ENCODE data around the gene EIF3I. TPM values are rescaled to one million over a fixed set of nuclear protein-coding genes. Genes with fewer than 3 reads are reported as not detected.

Gene EIF3I
- total and polyA plus RNA-seq, 5 donors from 2014 or later = 123 to 216 (median 192) TPM

DNA sequence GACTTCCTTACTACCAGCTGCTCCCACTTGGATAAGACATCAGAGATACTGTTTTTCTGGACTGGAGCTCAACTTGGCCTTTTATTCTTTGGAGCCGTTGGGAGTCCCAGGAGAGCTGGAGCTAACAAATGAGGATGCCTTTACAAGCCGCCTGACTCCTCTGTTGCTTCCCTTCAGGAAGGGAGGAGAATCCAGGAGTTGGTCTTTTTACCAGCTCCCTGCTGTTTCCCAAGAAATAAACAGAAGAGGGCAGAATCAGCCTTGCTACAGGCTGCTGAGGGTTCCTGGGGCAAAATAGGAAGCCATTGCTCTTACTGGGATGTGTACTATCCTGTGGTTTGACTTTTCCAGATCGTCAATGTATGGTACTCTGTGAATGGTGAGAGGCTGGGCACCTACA, 1.5 kb downstream of the EIF3I start:
- no peaks in the 10 kb centered on the region for H3K27me3 ChIP-seq (ENCODE audit: control insufficient read depth, insufficient read depth, low read length)

GRCh38 chr1:32224285-32224684, 2.1 kb downstream of the EIF3I start:
- Mint-ChIP-seq H3K9me3 (no peaks in the 10 kb centered on the region), H3K27ac (peak overlapping the region; percentile 80 to 99 (median 90)), H3K4me1 (peaks cover 10 to 59% (median 30%) of the 10 kb centered on the region in 4 donors), H3K27me3 (no peaks in the 10 kb centered on the region), H3K4me3 (peak overlapping the region; percentile 75 to 100 (median 88)), H3K36me3 (peaks cover 38% of the 10 kb centered on the region)
- no peak for ATAC-seq (ENCODE audit: low read depth in 2 of 2)
- Histone ChIP-seq H3K4me1 (ENCODE audit: control insufficient read depth, insufficient read depth, low read length, poor library complexity, severe bottlenecking) (peaks cover 33% of the 10 kb centered on the region), H3K4me3 (ENCODE audit: low read depth, low read length) (no peak overlapping the region), H3K9me3 (ENCODE audit: control insufficient read depth in 2 of 2, low read length in 2 of 2) (no peaks in the 10 kb centered on the region), H3K36me3 (ENCODE audit: control insufficient read depth, insufficient read depth, low read length) (peaks cover 45% of the 10 kb centered on the region), H3K27ac (ENCODE audit: insufficient read depth, low read length, poor library complexity, severe bottlenecking) (no peak overlapping the region), H3K27me3 (ENCODE audit: control insufficient read depth, insufficient read depth, low read length) (no peaks in the 10 kb centered on the region)
- DNase-seq = no peak

More for the DNA sequence above, 1.5 kb downstream of the EIF3I start:
- ATAC-seq (ENCODE audit: low read depth in 2 of 2) = no peak
- H3K4me1 Mint-ChIP-seq = peaks cover 10 to 59% (median 29%) of the 10 kb centered on the region in 4 donors
- H3K27me3 Mint-ChIP-seq = no peaks in the 10 kb centered on the region
- H3K36me3 ChIP-seq (ENCODE audit: control insufficient read depth, insufficient read depth, low read length) = peaks cover 41% of the 10 kb centered on the region
- H3K27ac ChIP-seq (ENCODE audit: insufficient read depth, low read length, poor library complexity, severe bottlenecking) = peak overlapping the region; percentile 49
- peak overlapping the region; percentile 40 for H3K4me3 ChIP-seq (ENCODE audit: low read depth, low read length)
- peaks cover 33% of the 10 kb centered on the region for H3K4me1 ChIP-seq (ENCODE audit: control insufficient read depth, insufficient read depth, low read length, poor library complexity, severe bottlenecking)
- no peak for DNase-seq
- no peaks in the 10 kb centered on the region for H3K9me3 Mint-ChIP-seq
- peaks cover 36% of the 10 kb centered on the region for H3K36me3 Mint-ChIP-seq
- H3K27ac Mint-ChIP-seq = peak overlapping the region; percentile 80 to 99 (median 90)
- H3K4me3 Mint-ChIP-seq = peak overlapping the region; percentile 97 to 100 (median 98)
- H3K9me3 ChIP-seq (ENCODE audit: control insufficient read depth in 2 of 2, low read length in 2 of 2) = no peaks in the 10 kb centered on the region

DNA sequence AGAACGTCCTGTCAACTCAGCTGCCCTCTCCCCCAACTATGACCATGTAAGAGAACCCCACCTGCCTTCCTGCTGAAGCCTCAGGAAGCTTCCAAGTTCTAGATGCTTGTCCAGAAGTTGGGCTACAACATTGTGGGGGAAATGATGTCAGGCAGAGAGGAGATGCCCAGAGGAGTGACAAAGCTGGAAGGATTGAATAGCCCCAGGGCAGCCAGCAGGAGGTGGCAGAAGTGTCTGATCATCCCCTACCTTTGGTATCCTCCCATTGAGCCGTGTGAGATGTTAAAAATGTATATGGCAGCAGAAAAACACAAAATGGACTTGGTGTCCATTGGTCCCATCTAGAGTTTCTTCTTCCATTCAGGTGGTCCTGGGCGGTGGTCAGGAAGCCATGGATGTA, 6.6 kb downstream of the EIF3I start:
- Mint-ChIP-seq H3K27me3 (no peaks in the 10 kb centered on the region), H3K4me1 (peaks cover 4 to 17% (median 11%) of the 10 kb centered on the region in 4 donors), H3K36me3 (peaks cover 31% of the 10 kb centered on the region), H3K27ac (peak overlapping the region in 1 of 3 donors; percentile 45), H3K4me3 (no peak overlapping the region), H3K9me3 (no peaks in the 10 kb centered on the region)
- DNase-seq (no peak), ATAC-seq (ENCODE audit: low read depth in 2 of 2) (no peak)
- Histone ChIP-seq H3K36me3 (ENCODE audit: control insufficient read depth, insufficient read depth, low read length) (peaks cover 68% of the 10 kb centered on the region), H3K27me3 (ENCODE audit: control insufficient read depth, insufficient read depth, low read length) (no peaks in the 10 kb centered on the region), H3K9me3 (ENCODE audit: control insufficient read depth in 2 of 2, low read length in 2 of 2) (no peaks in the 10 kb centered on the region), H3K27ac (ENCODE audit: insufficient read depth, low read length, poor library complexity, severe bottlenecking) (no peak overlapping the region), H3K4me1 (ENCODE audit: control insufficient read depth, insufficient read depth, low read length, poor library complexity, severe bottlenecking) (peaks cover 6% of the 10 kb centered on the region), H3K4me3 (ENCODE audit: low read depth, low read length) (no peak overlapping the region)

DNA sequence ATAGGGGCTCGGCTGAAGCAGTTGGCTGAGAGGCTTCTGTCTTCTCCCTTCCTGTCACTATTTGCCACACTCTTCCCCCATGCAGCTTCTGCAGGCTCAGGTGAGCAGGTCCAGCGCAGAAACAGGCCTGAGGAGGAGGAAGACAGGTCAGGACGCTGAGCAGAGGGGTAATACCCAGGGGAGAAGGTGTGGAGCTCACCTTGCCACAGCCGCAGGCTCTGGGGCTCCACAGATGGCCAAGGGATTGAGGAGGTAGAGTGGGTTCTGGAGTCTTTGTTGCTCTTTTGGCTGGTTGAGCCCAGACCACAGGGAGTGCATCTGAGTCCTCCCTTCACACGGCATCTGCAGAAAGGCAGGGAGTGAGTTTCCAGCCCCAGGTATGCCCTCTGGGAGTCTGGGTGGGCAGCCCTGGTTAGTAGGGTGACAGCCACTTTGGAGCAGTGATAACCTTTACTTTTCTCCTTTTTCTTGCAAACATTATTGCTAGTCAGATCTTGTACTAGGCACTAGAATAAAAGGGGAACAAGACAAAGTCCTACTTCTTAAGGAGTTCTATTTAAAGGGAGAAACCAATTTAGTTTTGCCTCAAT, 9.7 kb downstream of the EIF3I start:
- H3K4me3 ChIP-seq (ENCODE audit: low read depth, low read length) = no peak overlapping the region
- peaks cover 43% of the 10 kb centered on the region for H3K36me3 ChIP-seq (ENCODE audit: control insufficient read depth, insufficient read depth, low read length)
- Mint-ChIP-seq H3K27me3 (no peaks in the 10 kb centered on the region), H3K4me1 (peaks cover 0 to 10% (median 3%) of the 10 kb centered on the region in 4 donors), H3K4me3 (no peak overlapping the region), H3K9me3 (no peaks in the 10 kb centered on the region), H3K27ac (peak overlapping the region in 2 of 3 donors; percentile 58 to 63), H3K36me3 (peaks cover 20% of the 10 kb centered on the region)
- ATAC-seq (ENCODE audit: low read depth in 2 of 2) (no peak), DNase-seq (no peak)
- H3K4me1 ChIP-seq (ENCODE audit: control insufficient read depth, insufficient read depth, low read length, poor library complexity, severe bottlenecking) = no peaks in the 10 kb centered on the region
- H3K9me3 ChIP-seq (ENCODE audit: control insufficient read depth in 2 of 2, low read length in 2 of 2) = no peaks in the 10 kb centered on the region
- H3K27me3 ChIP-seq (ENCODE audit: control insufficient read depth, insufficient read depth, low read length) = no peaks in the 10 kb centered on the region
- H3K27ac ChIP-seq (ENCODE audit: insufficient read depth, low read length, poor library complexity, severe bottlenecking) = no peak overlapping the region

GRCh38 chr1:32232558-32233304, 10.5 kb downstream of the EIF3I start:
- H3K27ac ChIP-seq (ENCODE audit: insufficient read depth, low read length, poor library complexity, severe bottlenecking) = no peak overlapping the region
- no peaks in the 10 kb centered on the region for H3K9me3 ChIP-seq (ENCODE audit: control insufficient read depth in 2 of 2, low read length in 2 of 2)
- Mint-ChIP-seq H3K27ac (peak overlapping the region in 2 of 3 donors; percentile 58 to 79), H3K4me1 (peaks cover 0 to 7% (median 1%) of the 10 kb centered on the region in 4 donors), H3K27me3 (no peaks in the 10 kb centered on the region), H3K36me3 (peaks cover 14% of the 10 kb centered on the region), H3K9me3 (no peaks in the 10 kb centered on the region), H3K4me3 (no peak overlapping the region)
- H3K4me1 ChIP-seq (ENCODE audit: control insufficient read depth, insufficient read depth, low read length, poor library complexity, severe bottlenecking) = no peaks in the 10 kb centered on the region
- no peak for ATAC-seq (ENCODE audit: low read depth in 2 of 2)
- no peaks in the 10 kb centered on the region for H3K27me3 ChIP-seq (ENCODE audit: control insufficient read depth, insufficient read depth, low read length)
- peaks cover 37% of the 10 kb centered on the region for H3K36me3 ChIP-seq (ENCODE audit: control insufficient read depth, insufficient read depth, low read length)
- H3K4me3 ChIP-seq (ENCODE audit: low read depth, low read length) = no peak overlapping the region
- DNase-seq = no peak

DNA sequence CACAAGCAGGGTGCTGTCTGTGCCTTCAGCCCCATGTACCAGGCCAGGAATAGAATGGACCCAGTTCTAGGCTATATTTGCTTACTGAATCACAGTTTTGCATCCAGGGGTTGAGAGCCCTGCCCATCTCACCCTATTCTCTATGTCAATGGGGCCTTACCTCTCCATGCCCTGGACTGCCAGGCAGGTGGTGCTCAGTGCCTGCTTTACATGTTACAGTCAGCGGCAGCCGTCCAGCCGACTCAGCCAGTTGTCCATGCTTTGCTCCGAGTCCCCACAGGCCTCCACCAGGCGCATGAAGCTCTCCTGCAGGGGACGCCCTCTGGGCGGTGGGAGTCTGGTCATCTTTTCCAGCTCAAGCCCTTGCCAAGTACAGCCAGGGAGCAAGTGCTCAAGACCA, 12.6 kb downstream of the EIF3I start:
- no peak for ATAC-seq (ENCODE audit: low read depth in 2 of 2)
- no peak overlapping the region for H3K27ac ChIP-seq (ENCODE audit: insufficient read depth, low read length, poor library complexity, severe bottlenecking)
- H3K27me3 ChIP-seq (ENCODE audit: control insufficient read depth, insufficient read depth, low read length) = no peaks in the 10 kb centered on the region
- no peaks in the 10 kb centered on the region for H3K9me3 ChIP-seq (ENCODE audit: control insufficient read depth in 2 of 2, low read length in 2 of 2)
- H3K4me1 ChIP-seq (ENCODE audit: control insufficient read depth, insufficient read depth, low read length, poor library complexity, severe bottlenecking) = peaks cover under 1% of the 10 kb centered on the region
- H3K27ac Mint-ChIP-seq = no peak overlapping the region
- no peaks in the 10 kb centered on the region for H3K36me3 Mint-ChIP-seq
- H3K4me3 ChIP-seq (ENCODE audit: low read depth, low read length) = no peak overlapping the region
- DNase-seq = no peak
- H3K9me3 Mint-ChIP-seq = no peaks in the 10 kb centered on the region
- H3K27me3 Mint-ChIP-seq = no peaks in the 10 kb centered on the region
- H3K4me3 Mint-ChIP-seq = no peak overlapping the region
- peaks cover 0 to 5% (median under 1%) of the 10 kb centered on the region in 4 donors for H3K4me1 Mint-ChIP-seq
- peaks cover 21% of the 10 kb centered on the region for H3K36me3 ChIP-seq (ENCODE audit: control insufficient read depth, insufficient read depth, low read length)

DNA sequence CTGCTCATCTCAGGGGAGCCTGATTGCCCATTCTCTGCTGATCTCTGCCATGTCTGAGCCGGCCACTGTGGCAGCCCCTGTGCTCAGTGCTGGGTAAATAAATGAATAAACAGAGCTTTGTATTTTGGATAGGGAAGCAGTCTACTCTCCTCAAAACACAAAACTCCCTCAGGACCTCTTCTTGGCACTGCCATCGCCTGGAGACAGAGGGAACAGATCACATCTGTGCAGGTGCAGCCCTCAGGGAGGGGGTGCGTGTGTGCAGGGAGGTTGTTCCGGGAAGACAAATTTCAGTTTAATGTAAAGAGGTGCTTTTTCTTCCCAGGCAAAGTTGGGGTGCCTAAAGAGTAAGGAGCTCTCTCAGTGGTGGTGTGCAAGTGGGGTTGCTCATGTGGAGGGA, 17.1 kb downstream of the EIF3I start:
- Mint-ChIP-seq H3K27me3 (no peaks in the 10 kb centered on the region), H3K4me3 (peak overlapping the region; percentile 82 to 96 (median 92)), H3K4me1 (peaks cover 0 to 21% (median 9%) of the 10 kb centered on the region in 4 donors), H3K27ac (peak overlapping the region in 1 of 3 donors; percentile 53), H3K9me3 (no peaks in the 10 kb centered on the region), H3K36me3 (no peaks in the 10 kb centered on the region)
- no peak for DNase-seq
- H3K27ac ChIP-seq (ENCODE audit: insufficient read depth, low read length, poor library complexity, severe bottlenecking) = no peak overlapping the region
- no peaks in the 10 kb centered on the region for H3K9me3 ChIP-seq (ENCODE audit: control insufficient read depth in 2 of 2, low read length in 2 of 2)
- no peak for ATAC-seq (ENCODE audit: low read depth in 2 of 2)
- no peak overlapping the region for H3K4me3 ChIP-seq (ENCODE audit: low read depth, low read length)
- H3K4me1 ChIP-seq (ENCODE audit: control insufficient read depth, insufficient read depth, low read length, poor library complexity, severe bottlenecking) = peaks cover 22% of the 10 kb centered on the region
- H3K27me3 ChIP-seq (ENCODE audit: control insufficient read depth, insufficient read depth, low read length) = no peaks in the 10 kb centered on the region
- H3K36me3 ChIP-seq (ENCODE audit: control insufficient read depth, insufficient read depth, low read length) = no peaks in the 10 kb centered on the region
